ENCODE results near the gene KCNJ1. TPM values are rescaled to one million over a fixed set of nuclear protein-coding genes. Genes with fewer than 3 reads are reported as not detected.

Gene KCNJ1
- total RNA-seq, 1 donor from 2014 or later = not detected

GRCh38 chr11:128884703-128885338 lies 17.7 kb upstream of the KCNJ1 start:
- DNase-seq (ENCODE audit: low spot score) (peak; percentile 69), ATAC-seq (peak; percentile 98)

DNA sequence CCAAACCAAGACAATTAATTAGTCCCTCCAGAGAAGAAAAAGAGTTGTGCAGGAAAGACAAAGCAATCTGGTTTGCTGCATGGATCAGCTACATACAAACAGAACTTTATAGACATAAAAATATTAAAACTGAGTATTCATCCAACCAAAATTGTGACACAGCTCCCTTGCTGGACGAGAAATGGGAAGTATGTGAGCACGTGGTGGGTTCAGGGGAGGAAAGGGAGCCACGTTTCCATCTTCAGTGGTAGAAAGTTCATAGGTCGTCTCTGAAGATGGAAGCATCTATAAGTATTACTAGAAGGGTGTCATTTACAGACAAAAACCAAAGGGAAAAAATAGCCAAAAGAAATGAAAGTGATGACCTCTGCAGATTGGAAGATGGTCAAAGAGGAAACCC lies 17.0 kb upstream of the KCNJ1 start:
- ATAC-seq = no peak

DNA sequence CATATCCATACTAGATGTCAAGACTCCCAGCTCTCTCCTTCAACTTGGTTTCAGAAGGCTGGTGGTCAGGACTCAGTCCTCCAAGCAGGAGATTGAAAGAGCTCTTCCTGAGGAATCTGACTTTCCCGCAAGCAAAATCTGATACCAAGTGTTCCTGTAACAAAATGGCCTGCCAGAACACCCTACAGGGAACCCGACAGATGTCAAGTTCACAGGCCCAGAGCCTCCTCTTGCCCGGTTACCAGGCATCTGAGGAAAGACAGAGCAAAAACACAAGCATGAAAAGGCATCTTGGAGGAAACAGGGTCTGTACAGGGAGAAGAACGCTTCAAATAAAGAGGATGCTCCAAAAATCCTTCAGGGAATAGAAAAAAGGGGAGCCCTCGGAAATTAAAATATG lies 15.4 kb upstream of the KCNJ1 start:
- no peak for DNase-seq (ENCODE audit: low spot score)
- ATAC-seq = no peak

More for the DNA sequence above, 17.0 kb upstream of the KCNJ1 start:
- DNase-seq (ENCODE audit: low spot score) = no peak

GRCh38 chr11:128881221-128881620 lies 14.1 kb upstream of the KCNJ1 start:
- DNase-seq (ENCODE audit: low spot score) = no peak
- no peak for ATAC-seq

DNA sequence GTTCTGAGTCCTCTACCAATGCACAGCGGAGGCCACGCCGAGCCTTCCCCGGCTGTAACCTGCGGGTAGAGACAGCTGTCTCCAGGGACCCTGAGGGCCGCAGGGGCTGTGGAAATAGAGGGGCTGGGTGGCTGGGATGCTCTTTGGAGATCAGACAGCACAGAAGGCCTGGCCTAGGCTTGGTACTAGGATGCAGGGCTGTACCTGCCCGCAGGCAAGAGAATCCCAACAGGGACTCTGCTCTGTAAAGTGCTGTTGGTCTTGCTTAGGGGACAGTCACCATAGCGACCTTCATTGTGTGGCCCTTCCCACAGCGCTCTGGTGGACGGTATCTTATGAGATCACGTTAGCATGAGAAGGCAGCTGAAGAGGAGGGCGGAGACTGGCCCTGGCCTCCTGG lies 12.7 kb upstream of the KCNJ1 start:
- ATAC-seq = no peak
- DNase-seq (ENCODE audit: low spot score) = no peak

GRCh38 chr11:128878455-128878854 lies 11.4 kb upstream of the KCNJ1 start:
- ATAC-seq = no peak
- DNase-seq (ENCODE audit: low spot score) = no peak

- ATAC-seq = no peak
- no peak for DNase-seq (ENCODE audit: low spot score)
These were observed 10.6 kb upstream of the KCNJ1 start for GRCh38 chr11:128877726-128878125.

GRCh38 chr11:128876133-128876650 lies 9.1 kb upstream of the KCNJ1 start:
- no peak for DNase-seq (ENCODE audit: low spot score)
- ATAC-seq = no peak

DNA sequence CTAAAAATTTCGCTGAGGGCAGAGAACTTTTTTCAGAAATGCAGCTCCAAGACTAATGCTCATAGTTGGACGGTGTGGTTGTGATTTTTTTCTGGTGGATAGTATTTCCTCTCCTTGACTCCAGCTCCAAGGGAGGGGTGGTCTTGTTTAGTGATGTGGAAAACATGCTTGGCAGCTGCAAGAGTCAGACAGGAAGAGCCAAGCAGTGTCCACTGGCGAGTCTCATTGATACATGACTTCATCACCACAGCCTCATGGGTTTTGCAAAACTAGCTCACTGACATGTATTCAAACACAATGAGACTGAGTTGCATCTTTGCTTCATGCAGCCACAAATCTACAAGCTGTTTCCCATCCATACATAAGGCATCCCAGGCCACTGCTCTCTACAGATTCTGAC lies 7.3 kb upstream of the KCNJ1 start:
- DNase-seq (ENCODE audit: low spot score) (no peak), ATAC-seq (no peak)

DNA sequence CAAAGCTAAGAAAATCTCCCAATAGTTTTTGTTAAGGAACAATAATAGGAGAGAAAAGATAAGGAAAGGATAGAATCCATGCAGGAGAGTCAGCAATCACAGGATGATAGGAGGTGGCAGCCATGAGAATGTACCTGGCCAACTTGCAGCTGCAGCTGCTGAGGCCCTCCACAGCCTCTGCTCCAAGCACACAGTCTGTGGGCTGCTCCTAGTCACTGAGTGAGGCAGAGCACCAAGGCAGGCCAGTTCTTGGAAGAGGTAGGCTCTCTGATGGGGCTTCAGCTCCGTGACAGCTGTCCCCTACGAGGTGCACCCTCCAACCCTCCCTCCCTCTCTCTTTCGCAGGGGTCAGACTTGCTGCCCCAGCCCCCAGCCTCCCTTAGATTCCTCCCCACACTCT lies 5.5 kb upstream of the KCNJ1 start:
- ATAC-seq (no peak), DNase-seq (ENCODE audit: low spot score) (no peak)

DNA sequence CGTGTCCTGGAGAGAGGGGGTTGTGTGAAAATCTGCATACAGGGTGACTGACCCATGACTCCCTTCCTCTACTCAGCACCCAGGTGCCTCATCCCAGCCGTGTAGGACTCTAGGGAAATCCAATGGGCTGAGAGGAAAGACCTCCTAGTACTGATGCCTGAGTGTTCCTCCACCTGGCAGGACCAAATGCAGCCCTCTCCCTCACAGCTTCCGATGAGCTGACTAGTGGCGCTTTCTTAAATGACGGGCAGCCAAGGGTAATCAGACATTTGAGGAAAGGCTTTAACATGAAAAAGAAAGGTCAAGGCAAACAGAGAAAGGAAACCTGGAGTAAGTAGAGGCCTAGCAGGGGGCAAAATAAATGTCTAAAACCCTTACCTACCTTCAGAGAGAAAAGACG lies 5.0 kb upstream of the KCNJ1 start:
- ATAC-seq (no peak), DNase-seq (ENCODE audit: low spot score) (no peak)

DNA sequence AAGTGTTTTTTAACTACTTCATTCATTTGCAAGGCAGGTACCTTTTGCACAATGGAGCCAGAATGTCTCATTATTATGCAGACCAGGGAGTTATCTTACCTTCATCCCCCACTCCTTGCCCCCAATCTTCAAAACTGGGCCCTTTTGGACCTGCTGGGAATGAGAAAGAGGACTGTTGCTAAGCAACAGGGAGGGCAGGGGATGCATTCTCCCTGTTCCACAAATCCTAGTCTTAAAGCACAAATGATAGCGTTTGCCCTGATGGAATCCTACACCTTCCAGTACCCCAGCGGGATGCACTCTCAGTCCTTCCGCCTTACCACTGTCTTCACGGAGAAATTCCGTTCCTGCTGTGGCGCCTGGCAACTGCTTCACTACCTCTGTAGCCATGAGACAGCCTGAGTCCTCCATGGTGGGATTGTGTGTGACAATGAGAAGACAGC lies 4.1 kb upstream of the KCNJ1 start:
- ATAC-seq = no peak
- DNase-seq (ENCODE audit: low spot score) = no peak

DNA sequence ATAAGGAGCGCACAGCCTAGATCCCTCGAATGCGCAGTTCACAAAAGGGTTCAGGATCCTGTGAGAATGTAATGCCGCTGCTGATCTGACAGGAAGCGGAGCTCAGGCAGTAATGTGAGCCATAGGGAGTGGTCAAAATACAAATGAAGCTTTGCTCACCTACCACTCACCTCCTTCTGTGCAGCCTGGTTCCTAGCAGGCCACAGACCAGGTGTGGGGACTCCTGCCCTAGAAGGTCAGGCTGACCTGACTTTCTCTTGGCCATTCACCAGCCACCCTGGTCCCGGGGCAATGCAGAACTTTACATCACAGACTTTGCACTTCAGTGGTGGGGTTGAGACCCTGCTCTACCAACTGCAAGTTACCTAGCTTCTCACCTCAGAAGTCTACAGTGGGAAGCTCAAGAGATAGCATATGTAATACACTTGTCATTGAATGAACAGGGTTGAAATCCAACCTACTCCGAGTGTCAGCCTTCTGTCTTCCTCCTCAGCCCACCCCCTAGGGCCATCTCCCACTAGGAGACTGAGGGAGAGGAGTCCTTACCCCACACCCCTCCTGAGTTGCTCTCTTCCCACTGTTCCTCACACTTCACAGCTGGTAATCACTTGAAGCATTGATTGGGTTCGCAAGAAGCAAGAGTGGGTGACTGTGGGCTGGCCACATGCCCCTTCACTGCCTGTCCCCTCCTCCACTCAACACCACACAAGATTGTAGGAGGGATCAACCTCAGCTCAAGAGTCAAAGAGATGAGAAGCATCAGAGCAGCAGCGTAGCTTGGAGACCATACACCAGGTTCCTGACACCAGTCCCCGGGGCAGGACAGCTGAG lies 2.0 kb upstream of the KCNJ1 start:
- ATAC-seq = no peak
- no peak for DNase-seq (ENCODE audit: low spot score)

DNA sequence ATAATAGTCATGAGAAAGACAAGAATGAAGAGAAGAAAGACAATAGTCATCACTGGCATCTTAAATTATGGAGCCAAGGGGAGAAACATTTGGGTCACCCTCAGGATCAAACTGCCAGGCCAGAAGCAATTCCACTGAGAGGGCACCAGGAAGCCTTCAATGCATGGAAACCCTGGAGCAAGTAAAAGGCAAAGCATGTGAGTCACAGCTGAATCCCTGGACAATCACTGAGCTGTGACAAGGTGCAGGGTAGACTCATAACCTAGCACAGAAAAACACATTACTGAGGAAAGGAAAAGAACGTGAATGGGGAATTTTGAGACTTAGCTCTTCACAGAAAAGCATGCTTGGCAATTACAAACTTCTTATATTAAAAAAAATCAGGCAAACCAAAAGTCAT lies 1.6 kb downstream of the KCNJ1 start:
- ATAC-seq (no peak), DNase-seq (ENCODE audit: low spot score) (no peak)

- ATAC-seq = no peak
- DNase-seq (ENCODE audit: low spot score) = no peak
These were observed 4.0 kb downstream of the KCNJ1 start for GRCh38 chr11:128862908-128863660.

DNA sequence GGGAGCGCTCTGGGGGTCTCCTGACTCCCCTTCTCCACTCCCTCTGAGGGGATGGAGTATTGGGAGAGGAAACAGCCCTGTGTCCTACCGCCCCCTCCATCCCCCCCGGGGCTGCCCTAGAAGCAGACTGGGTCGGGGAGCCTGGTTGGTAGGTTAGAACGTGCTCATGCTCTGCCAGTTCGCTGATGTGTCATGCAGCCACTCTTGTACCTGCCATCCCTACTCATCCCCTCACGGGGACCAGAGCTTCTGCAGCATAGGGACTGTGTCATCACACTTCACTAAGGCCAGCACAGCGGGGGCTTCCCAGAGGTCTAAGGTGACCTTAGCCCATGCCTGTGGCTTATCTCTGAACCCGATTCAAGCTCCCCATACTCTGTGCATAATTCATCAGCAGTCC lies 4.7 kb downstream of the KCNJ1 start:
- DNase-seq (ENCODE audit: low spot score) (no peak), ATAC-seq (no peak)

GRCh38 chr11:128860571-128861361 lies 6.3 kb downstream of the KCNJ1 start:
- ATAC-seq = no peak
- no peak for DNase-seq (ENCODE audit: low spot score)

DNA sequence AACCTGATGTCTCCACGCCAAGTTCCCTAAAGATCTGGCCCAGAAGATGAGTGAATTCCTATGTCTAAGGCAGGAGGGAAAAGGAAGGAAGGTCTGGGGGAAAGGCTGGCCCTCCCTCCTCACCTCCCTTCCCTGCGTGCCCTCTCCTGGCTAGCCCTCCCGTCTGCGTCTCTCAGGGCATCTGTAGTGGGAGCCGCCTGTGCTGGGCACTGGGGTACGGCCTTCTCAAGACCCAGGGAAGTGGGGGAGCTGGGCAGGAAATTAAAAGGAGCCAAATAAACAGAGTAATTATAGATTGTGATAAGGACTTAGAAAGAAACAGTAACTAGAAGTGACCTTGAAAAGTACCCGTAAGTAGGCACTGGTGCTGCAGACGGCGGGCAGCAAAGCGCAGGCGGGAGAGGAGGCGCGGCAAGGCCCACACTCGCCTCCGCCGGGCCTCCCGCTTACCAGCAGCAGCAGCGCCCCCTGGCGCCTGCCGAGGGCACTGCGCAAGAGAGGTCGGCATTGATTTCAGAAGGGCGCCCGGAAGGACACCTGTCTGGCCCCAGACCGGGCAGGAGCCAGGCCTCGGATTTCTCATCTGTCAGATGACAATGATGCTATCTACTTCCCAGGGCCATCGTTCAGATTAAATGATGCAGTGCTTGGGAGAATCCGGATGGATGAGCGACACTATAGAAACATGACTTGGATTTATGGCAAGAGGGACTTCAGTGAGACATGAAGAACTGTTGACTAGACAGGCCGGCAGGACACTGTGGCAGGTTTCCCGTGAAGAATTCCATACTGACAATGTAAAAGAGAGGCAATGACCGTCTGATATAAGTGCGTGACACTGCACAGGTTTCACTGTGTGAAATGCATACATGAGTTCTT lies 7.3 kb downstream of the KCNJ1 start:
- ATAC-seq = peak; percentile 89
- peak; percentile 64 for DNase-seq (ENCODE audit: low spot score)

GRCh38 chr11:128857341-128857740 lies 9.8 kb downstream of the KCNJ1 start:
- ATAC-seq = no peak
- DNase-seq (ENCODE audit: low spot score) = no peak

GRCh38 chr11:128856241-128856640 lies 10.9 kb downstream of the KCNJ1 start:
- DNase-seq (ENCODE audit: low spot score) (no peak), ATAC-seq (no peak)

Measured in left lobe of liver (tissue), 2 donors.